Measurements from ENCODE around the gene LRRC38.

DNA sequence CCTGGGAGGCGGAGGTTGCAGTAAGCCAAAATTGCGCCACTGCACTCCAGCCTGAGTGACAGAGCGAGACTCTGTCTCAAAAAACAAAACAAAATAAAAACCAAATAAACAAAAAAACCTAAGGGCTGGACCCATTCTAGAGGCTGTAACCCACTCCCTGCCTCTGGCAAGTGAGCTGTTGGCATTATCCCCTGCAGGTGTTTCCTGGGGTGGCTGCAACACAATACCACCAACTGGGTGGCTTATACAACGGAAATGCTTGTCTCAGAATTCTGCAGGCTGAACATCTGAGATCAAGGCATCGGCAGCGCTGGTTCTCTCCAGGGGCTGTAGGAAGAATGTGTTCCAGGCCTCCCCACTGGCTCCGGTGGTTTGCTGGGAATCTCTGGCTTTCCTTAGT, 15.2 kb downstream of the LRRC38 start:
- no peak for TF ChIP-seq RAD21 (IDR thresholded peaks at IDR 0.05; ENCODE audit: low read depth)
- TF ChIP-seq, protein P1, sequence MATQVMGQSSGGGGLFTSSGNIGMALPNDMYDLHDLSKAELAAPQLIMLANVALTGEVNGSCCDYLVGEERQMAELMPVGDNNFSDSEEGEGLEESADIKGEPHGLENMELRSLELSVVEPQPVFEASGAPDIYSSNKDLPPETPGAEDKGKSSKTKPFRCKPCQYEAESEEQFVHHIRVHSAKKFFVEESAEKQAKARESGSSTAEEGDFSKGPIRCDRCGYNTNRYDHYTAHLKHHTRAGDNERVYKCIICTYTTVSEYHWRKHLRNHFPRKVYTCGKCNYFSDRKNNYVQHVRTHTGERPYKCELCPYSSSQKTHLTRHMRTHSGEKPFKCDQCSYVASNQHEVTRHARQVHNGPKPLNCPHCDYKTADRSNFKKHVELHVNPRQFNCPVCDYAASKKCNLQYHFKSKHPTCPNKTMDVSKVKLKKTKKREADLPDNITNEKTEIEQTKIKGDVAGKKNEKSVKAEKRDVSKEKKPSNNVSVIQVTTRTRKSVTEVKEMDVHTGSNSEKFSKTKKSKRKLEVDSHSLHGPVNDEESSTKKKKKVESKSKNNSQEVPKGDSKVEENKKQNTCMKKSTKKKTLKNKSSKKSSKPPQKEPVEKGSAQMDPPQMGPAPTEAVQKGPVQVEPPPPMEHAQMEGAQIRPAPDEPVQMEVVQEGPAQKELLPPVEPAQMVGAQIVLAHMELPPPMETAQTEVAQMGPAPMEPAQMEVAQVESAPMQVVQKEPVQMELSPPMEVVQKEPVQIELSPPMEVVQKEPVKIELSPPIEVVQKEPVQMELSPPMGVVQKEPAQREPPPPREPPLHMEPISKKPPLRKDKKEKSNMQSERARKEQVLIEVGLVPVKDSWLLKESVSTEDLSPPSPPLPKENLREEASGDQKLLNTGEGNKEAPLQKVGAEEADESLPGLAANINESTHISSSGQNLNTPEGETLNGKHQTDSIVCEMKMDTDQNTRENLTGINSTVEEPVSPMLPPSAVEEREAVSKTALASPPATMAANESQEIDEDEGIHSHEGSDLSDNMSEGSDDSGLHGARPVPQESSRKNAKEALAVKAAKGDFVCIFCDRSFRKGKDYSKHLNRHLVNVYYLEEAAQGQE (IDR thresholded peaks at IDR 0.05; ENCODE audit: low read depth): no peak
- TF ChIP-seq, protein P2, sequence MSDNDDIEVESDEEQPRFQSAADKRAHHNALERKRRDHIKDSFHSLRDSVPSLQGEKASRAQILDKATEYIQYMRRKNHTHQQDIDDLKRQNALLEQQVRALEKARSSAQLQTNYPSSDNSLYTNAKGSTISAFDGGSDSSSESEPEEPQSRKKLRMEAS (IDR thresholded peaks at IDR 0.05): no peak
- no peak for TF ChIP-seq YY1 (IDR thresholded peaks at IDR 0.05; ENCODE audit: low read depth)
- TF ChIP-seq, protein P3, sequence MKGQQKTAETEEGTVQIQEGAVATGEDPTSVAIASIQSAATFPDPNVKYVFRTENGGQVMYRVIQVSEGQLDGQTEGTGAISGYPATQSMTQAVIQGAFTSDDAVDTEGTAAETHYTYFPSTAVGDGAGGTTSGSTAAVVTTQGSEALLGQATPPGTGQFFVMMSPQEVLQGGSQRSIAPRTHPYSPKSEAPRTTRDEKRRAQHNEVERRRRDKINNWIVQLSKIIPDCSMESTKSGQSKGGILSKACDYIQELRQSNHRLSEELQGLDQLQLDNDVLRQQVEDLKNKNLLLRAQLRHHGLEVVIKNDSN (IDR thresholded peaks at IDR 0.05): no peak
- TF ChIP-seq CREB1 (IDR thresholded peaks at IDR 0.05; ENCODE audit: low read depth): no peak
- no peak for TF ChIP-seq FOXM1 (IDR thresholded peaks at IDR 0.05; ENCODE audit: borderline replicate concordance, low read depth)
- no peak for TF ChIP-seq TCF12 (IDR thresholded peaks at IDR 0.05; ENCODE audit: low read depth)
- no peak for TF ChIP-seq NFIC (IDR thresholded peaks at IDR 0.05)
- TF ChIP-seq TEAD4 (IDR thresholded peaks at IDR 0.05): no peak
